GM10248 (cell line): ENCODE data around the gene GNAT1.

Experiments
- CTCF ChIA-PET: fragments of 300-600 bp; sonication (Branson Sonifier 250); formaldehyde crosslinking; extraction: SDS; loops from one replicate; lab custom pipeline; 2021; ENCODE audit warnings: antibody characterized with exemption; lab: Yijun Ruan, JAX
- POLR2A ChIA-PET: fragments of 350-650 bp; sonication (Branson Sonifier 250); formaldehyde crosslinking; extraction: SDS; loops from one replicate; lab custom pipeline; 2020; ENCODE audit warnings: antibody characterized with exemption; lab: Yijun Ruan, JAX
- DNase-seq: peaks from one replicate; pipeline ENCODE4 v3.0.0; 2012; ENCODE audit errors: extremely low spot score
- CTCF ChIP-seq: IDR thresholded peaks from 2 replicates; pipeline ENCODE4 v1.5.1; 2012; ENCODE audit warnings: mild to moderate bottlenecking, low read depth; ENCODE audit errors: extremely low read depth, missing control alignments, control extremely low read depth

GNAT1 gene

GRCh38 chr3:50214824-50215223, 23.4 kb downstream of the GNAT1 start:
- no peak for DNase-seq
- TF ChIP-seq CTCF: no peak
- ChIA-PET CTCF (interaction anchor here (1.0 to 26.7 kb wide), 3 partner anchors 12 to 95 kb away, joined by 4 to 393 read pairs (median 59); partner anchors contain the start of gene GNAT1), POLR2A (no interaction called here)

- POLR2A ChIA-PET: interaction anchor here (0.6 to 0.8 kb wide), 3 partner anchors 20 to 123 kb away, joined by 3 read pairs; partner anchors contain the start of gene GNAI2
- no peak for DNase-seq
- CTCF ChIA-PET: interaction anchor here (1.5 to 26.7 kb wide), 4 partner anchors 12 to 31 kb away, joined by 4 to 393 read pairs (median 32); partner anchors contain the start of gene GNAT1
- no peak for TF ChIP-seq CTCF
Measured at GRCh38 chr3:50215529-50215928, 24.1 kb downstream of the GNAT1 start.

GRCh38 chr3:50217681-50218080, 26.3 kb downstream of the GNAT1 start:
- POLR2A ChIA-PET: no interaction called here
- TF ChIP-seq CTCF: no peak
- no peak for DNase-seq
- CTCF ChIA-PET: interaction anchor here (1.1 to 26.7 kb wide), 4 partner anchors 9 to 29 kb away, joined by 3 to 393 read pairs (median 34); partner anchors contain the start of gene GNAT1

GRCh38 chr3:50218448-50218847, 27.0 kb downstream of the GNAT1 start:
- DNase-seq: no peak
- no peak for TF ChIP-seq CTCF
- POLR2A ChIA-PET: no interaction called here
- CTCF ChIA-PET: interaction anchor here (1.2 to 26.7 kb wide), 5 partner anchors 9 to 96 kb away, joined by 3 to 393 read pairs (median 10); partner anchors contain the start of gene GNAT1

GRCh38 chr3:50219285-50219684, 27.9 kb downstream of the GNAT1 start:
- no peak for TF ChIP-seq CTCF
- CTCF ChIA-PET: interaction anchor here (1.2 to 26.7 kb wide), 5 partner anchors 8 to 97 kb away, joined by 3 to 393 read pairs (median 10); partner anchors contain the start of gene GNAT1
- POLR2A ChIA-PET: no interaction called here
- DNase-seq: no peak

- ChIA-PET POLR2A (no interaction called here), CTCF (interaction anchor here (0.7 to 26.7 kb wide), 4 partner anchors 11 to 680 kb away, joined by 3 to 393 read pairs (median 4); partner anchors contain the start of gene GNAT1)
- DNase-seq: no peak
- no peak for TF ChIP-seq CTCF
Measured at GRCh38 chr3:50220109-50220508, 28.7 kb downstream of the GNAT1 start.
